ENCODE measurements around the gene IL22RA2.
"Not testable (repeated sequence)": the region's sequence is repeated elsewhere in the genome, so short reads cannot be mapped to it uniquely, and the experiment has no call there.

Gene IL22RA2

DNA sequence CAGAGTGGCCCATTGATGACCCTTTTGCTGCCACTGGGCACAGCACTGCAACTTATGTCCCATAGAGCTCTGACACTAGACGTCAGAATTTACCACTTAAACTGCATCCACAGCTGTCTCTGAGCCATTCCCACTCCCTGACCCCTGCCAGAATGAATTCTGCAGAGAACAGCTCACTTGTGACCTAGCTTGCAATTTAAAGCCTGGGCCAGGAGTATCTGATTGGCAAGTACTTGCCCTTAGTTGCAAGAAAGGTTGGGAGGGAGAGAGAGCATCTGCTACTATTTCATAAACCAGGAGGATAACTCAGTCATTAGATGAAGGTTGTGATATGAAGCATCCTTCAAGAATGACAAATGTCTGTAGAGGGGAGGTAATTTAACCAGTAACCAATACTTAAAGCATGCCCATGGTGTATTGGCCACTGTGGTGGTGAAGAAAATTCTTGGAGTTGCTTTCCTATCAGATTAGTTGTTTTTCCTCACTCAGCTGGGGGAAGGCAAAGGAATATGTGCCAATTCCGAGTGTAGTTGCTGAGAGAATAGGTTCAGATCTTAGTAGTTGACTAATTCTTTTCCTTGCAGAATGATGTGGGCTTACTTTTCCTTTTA, 46.5 kb downstream of the IL22RA2 start:
- no peak for DNase-seq (ENCODE audit: low read depth in 1 of 2, low spot score in 1 of 2)

GRCh38 chr6:137123078-137123477, 50.4 kb downstream of the IL22RA2 start:
- no peak for DNase-seq (ENCODE audit: low read depth in 1 of 2, low spot score in 1 of 2)

DNA sequence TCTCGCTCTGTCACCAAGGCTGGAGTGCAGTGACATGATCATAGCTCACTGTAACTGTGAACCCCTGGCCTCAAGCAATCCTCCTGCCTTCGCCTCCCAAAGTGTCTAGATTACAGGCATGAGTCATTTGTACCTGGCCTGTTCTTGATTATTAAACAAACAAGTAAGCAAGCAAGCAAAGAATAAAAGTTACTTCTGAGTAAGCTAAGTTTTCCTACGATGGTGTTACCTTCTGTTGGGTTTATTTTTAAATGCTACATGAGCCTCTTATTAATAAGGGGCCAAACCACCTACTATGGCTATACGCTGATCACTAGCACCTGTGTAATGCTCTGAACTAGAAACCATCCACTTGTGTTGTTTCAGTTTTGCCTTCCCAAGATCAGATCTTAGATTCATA, 50.8 kb downstream of the IL22RA2 start:
- no peak for DNase-seq (ENCODE audit: low read depth in 1 of 2, low spot score in 1 of 2)

GRCh38 chr6:137121401-137121997, 51.9 kb downstream of the IL22RA2 start:
- no peak for DNase-seq (ENCODE audit: low read depth in 1 of 2, low spot score in 1 of 2)

DNA sequence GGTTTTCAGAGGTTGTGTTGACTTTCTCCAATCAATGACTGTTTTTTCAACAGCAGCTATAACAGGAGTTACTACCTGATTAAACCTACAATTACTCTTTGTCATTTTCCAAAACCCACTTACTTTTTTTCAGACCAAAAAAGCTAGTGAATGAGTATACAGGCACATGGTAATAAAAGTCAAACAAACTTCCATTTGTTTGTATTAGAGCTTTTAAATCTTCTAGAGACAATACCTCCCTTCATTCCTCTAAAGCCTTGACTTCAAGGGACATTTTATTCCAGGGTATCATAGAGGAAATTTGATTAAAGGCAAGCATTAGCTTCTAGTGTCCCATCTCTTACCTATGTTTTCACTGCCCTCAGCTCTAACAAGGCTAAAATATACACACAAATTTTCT, 52.7 kb downstream of the IL22RA2 start:
- DNase-seq (ENCODE audit: low read depth in 1 of 2, low spot score in 1 of 2) = no peak

DNA sequence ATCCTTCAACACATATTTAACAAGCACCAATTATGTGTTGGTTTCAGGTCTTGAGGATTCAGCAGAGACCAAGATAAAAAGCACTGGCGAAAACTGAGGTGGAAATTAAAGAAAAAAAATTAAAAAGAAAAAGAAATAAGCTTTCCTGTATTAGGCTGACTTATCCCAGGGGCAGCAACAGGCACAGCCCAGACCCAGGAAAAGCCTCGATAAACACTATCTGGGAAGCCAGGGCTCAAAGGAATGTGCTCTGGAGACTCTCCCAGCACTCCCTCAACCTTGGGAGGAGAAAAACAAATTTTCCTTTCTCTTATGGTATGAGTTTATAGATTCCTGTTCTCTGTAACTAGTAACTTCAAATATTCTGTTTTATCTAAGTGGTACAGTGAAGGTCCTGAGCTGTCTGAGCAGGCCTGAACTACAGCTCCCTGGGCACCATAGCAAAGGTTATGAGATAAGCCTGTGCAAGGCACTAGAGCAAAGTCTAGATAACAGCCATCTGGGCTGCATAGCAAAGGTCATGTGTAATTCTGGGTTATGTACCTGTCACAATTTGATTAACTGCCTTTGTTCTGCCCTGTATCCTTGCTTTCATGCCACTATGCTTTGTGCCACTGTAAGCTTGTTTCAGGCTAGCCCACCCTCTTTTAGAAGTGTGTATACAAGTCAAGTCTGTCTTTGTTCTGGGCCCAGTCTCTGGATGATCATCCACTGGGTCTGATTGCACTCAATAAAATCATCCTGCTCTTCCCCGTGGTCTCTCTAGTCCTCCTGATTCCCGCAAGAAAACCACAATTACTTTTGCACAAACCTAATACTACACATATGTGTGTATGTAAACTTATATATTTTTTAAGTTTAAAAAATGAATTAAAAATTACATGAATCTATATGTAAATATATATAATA, 54.0 kb downstream of the IL22RA2 start:
- no peak for DNase-seq (ENCODE audit: low read depth in 1 of 2, low spot score in 1 of 2)

GRCh38 chr6:137117581-137117980, 55.9 kb downstream of the IL22RA2 start:
- DNase-seq (ENCODE audit: low read depth in 1 of 2, low spot score in 1 of 2) = no peak

- DNase-seq (ENCODE audit: low read depth in 1 of 2, low spot score in 1 of 2) = no peak
These were observed 56.6 kb downstream of the IL22RA2 start for GRCh38 chr6:137116807-137117206.

- DNase-seq (ENCODE audit: low read depth in 1 of 2, low spot score in 1 of 2) = no peak
These were observed 57.8 kb downstream of the IL22RA2 start for GRCh38 chr6:137115658-137116057.

- DNase-seq (ENCODE audit: low read depth in 1 of 2, low spot score in 1 of 2) = no peak
These were observed 61.4 kb downstream of the IL22RA2 start for GRCh38 chr6:137112067-137112355.

DNA sequence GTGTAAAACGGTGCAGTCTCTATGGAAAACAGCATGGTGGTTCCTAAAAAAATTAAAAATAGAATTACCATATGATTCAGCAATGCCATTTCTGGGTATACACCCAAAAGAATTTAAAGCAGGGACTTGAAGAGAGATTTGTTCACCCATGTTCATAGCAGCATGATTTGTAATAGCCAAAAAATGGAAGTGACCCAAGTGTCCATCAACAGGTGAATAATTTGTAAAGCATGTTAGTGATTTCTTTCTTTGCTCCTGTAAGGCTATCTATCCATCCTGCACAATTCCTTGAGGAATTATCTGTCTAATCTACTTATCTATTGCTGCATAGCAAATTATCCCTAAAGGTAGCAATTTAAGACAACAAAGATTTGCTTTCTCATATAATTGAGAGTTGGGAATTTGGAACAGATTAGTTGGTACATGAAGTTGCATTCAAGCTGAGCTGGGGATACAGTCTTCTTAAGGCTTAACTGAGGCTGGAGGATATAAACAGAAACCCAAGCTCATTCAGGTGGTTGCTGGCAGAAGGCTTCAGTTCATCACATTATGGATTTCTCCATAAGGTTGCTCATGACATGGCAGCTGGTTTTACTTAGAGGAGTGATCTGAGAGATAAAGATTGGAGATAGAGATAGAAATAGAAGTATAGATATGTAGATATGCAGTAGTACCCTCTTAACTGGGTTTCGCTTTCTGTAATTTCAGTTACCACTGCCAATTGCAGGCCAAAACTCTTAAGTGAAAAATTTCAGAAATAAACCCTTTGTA, 62.0 kb downstream of the IL22RA2 start:
- DNase-seq (ENCODE audit: low read depth in 1 of 2, low spot score in 1 of 2) = no peak

- no peak for DNase-seq (ENCODE audit: low read depth in 1 of 2, low spot score in 1 of 2)
These were observed 65.7 kb downstream of the IL22RA2 start for GRCh38 chr6:137107767-137108105.

DNA sequence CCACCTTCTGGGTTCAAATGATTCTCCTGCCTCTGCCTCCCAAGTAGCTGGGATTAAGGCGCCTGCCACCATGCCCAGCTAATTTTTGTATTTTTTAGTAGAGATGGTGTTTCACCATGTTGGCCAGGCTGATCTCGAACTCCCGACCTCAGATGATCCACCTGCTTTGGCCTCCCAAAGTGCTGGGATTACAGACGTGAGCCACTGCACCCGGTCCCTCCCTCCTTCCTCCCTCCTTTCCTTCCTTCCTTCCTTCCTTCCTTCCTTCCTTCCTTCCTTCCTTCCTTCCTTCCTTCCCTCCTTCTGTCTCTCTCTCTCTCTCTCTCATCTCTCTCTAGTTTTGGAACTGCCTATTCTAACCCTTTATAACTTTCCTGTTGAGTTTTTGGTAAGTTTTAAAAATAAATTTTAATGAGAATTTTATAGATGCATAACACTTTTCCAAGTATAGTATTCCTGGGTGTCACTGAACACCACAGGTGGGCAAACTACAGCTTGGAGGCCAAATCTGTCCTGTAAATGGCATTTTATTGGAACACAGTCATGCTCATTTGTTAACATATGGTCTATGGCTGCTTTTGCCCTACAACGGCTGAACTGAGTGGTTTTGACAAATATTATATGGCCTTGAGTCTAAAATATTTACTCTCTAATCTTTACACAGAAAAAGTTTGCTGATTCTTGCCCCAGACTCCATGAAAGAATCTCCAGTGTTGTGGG, 66.2 kb downstream of the IL22RA2 start:
- DNase-seq (ENCODE audit: low read depth in 1 of 2, low spot score in 1 of 2) = not testable (repeated sequence)

GRCh38 chr6:137106183-137106582, 67.3 kb downstream of the IL22RA2 start:
- no peak for DNase-seq (ENCODE audit: low read depth in 1 of 2, low spot score in 1 of 2)

DNA sequence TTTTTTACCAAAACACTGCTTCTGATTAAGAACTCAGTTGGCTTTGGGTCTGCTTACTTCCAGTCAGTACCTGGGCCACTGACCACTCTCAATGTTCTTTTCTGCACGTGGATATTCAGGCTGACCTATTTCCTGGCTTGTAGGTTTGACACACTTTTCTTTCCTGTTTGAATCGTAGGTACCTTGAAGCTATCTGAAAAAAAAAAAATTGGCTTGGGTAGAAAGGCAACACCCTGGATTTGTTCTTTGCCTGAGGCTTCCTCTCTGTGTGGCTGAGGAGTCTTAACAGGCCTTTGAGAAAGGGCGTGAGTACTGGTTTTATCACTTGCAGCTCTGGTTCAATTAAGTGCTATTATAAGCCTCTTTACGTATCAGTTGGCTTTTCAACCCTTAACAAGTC, 68.1 kb downstream of the IL22RA2 start:
- no peak for DNase-seq (ENCODE audit: low read depth in 1 of 2, low spot score in 1 of 2)

- no peak for DNase-seq (ENCODE audit: low read depth in 1 of 2, low spot score in 1 of 2)
These were observed 68.5 kb downstream of the IL22RA2 start for GRCh38 chr6:137104926-137105325.

- no peak for DNase-seq (ENCODE audit: low read depth in 1 of 2, low spot score in 1 of 2)
These were observed 70.5 kb downstream of the IL22RA2 start for GRCh38 chr6:137102851-137103492.

DNA sequence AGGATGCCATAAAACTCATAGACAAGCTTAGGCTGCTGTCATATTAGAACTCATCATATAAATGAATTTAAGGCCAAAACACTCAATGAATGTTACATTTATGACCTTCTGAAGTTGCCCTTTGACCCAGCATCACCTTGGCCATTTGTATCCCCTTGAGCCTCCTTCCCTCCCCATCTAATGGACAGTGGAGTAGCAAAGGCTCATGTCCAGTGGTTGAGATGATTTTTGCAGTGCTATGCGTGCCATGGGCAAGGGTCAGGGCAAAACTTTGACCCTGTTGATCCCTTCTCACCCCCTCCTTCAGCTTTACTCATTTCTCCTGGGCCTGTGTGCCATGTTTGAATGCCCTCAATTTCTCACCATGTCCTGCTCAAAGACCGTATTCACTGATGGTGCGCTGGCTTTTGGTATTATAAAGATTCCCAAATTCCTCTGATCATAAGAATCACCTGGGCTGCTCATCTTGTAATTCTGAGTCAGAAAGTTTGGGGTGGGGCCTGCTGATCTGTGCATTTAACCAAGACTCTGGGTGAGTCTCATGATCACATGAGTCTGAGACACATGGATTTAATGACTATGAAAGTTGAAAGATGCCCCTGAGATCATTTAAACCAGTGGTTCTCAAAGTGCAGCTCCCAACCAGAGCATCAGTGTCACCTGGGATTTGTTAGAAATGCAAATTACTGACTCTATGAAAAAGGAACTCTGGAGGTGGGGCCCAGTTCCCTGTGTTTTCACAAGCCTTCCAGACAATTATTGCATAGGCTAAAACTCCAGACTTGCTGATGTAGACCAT, 71.2 kb downstream of the IL22RA2 start:
- DNase-seq (ENCODE audit: low read depth in 1 of 2, low spot score in 1 of 2) = no peak

GRCh38 chr6:137099689-137100403, 73.6 kb downstream of the IL22RA2 start:
- DNase-seq (ENCODE audit: low read depth in 1 of 2, low spot score in 1 of 2) = no peak
